CD8-positive, alpha-beta memory T cell (primary cell): ENCODE data around the gene CPD. TPM values are rescaled to one million over a fixed set of nuclear protein-coding genes. Genes with fewer than 3 reads are reported as not detected.

Experiments used
- CTCF ChIA-PET: fragments of 350-600 bp; sonication (Branson Sonifier 250); formaldehyde crosslinking; loops from one replicate; lab custom pipeline; 2021; ENCODE audit warnings: antibody characterized with exemption; lab: Charles Lee
- POLR2A ChIA-PET: fragments of 350-600 bp; sonication (Branson Sonifier 250); formaldehyde crosslinking; loops from one replicate; lab custom pipeline; 2021; ENCODE audit warnings: antibody characterized with exemption; lab: Charles Lee
- DNase-seq, 5 donors: peaks; one replicate each; pipeline versions ENCODE4 v3.0.0 to v3.0.0-alpha.2; 2020 to 2022; ENCODE audit warnings: mixed read lengths in 1 of 5
- H3K27ac ChIP-seq: one replicate; pipeline ENCODE4 v1.7.0; 2013; ENCODE audit warnings: low read depth, mild to moderate bottlenecking, low read length, moderate library complexity
- H3K27me3 ChIP-seq: 2 replicates; pipeline ENCODE4 v1.7.0; 2013; ENCODE audit warnings: low read length, mild to moderate bottlenecking; ENCODE audit not compliant: insufficient read depth, poor library complexity, severe bottlenecking
- H3K36me3 ChIP-seq: 2 replicates; pipeline ENCODE4 v1.7.0; 2013; ENCODE audit warnings: mild to moderate bottlenecking, low read length, moderate library complexity; ENCODE audit not compliant: insufficient read depth
- H3K4me1 ChIP-seq: 2 replicates; pipeline ENCODE4 v1.7.0; 2013; ENCODE audit warnings: mild to moderate bottlenecking, low read length, moderate library complexity; ENCODE audit not compliant: insufficient read depth
- H3K4me3 ChIP-seq: 2 replicates; pipeline ENCODE4 v1.7.0; 2013; ENCODE audit warnings: mild to moderate bottlenecking, low read length
- H3K9me3 ChIP-seq: 2 replicates; pipeline ENCODE4 v1.7.0; 2013; ENCODE audit warnings: mild to moderate bottlenecking, low read length
- H3K27ac Mint-ChIP-seq, 8 donors: one replicate each; pipeline ENCODE4 v1.8.0; 2020 to 2021; ENCODE audit warnings: mixed read lengths in 8 of 8, mild to moderate bottlenecking in 6 of 8, inconsistent platforms in 3 of 8, moderate library complexity in 3 of 8
- H3K27me3 Mint-ChIP-seq, 2 donors: one replicate each; pipeline ENCODE4 v1.8.0; 2020 to 2021; ENCODE audit warnings: mixed read lengths in 2 of 2, mild to moderate bottlenecking in 1 of 2, moderate library complexity in 1 of 2
- H3K36me3 Mint-ChIP-seq, 3 donors: one replicate each; pipeline ENCODE4 v1.8.0; 2020 to 2021; ENCODE audit warnings: mixed read lengths in 3 of 3, inconsistent platforms in 1 of 3, mild to moderate bottlenecking in 1 of 3
- H3K4me1 Mint-ChIP-seq, 3 donors: one replicate each; pipeline ENCODE4 v1.8.0; 2020 to 2021; ENCODE audit warnings: mixed read lengths in 3 of 3, inconsistent platforms in 1 of 3, mild to moderate bottlenecking in 1 of 3
- H3K4me3 Mint-ChIP-seq, 7 donors: one replicate each; pipeline ENCODE4 v1.8.0; 2020 to 2021; ENCODE audit warnings: mixed read lengths in 7 of 7, mild to moderate bottlenecking in 6 of 7, moderate library complexity in 4 of 7, inconsistent platforms in 2 of 7
- H3K9me3 Mint-ChIP-seq, 5 donors: one replicate each; pipeline ENCODE4 v1.8.0; 2020 to 2022; ENCODE audit warnings: mixed read lengths in 5 of 5, mild to moderate bottlenecking in 3 of 5, moderate library complexity in 2 of 5, inconsistent platforms in 1 of 5
- polyA plus RNA-seq: library from polyadenylated mRNA; unstranded; fragments of 300-500 nt; fragmentation: Illumina TruSeq; gene quantifications from one replicate; pipeline ENCODE4 v1.2.3, GENCODE V29; 2021
- total RNA-seq, 2 experiments: library from RNA; stranded (reverse); gene quantifications; one replicate each; pipeline ENCODE4 v1.2.3, GENCODE V29; 2021

CPD gene
- total and polyA plus RNA-seq, 3 experiments from 2014 or later = 17.3 to 26.7 (median 22.8) TPM

GRCh38 chr17:30493780-30494179 lies 115.1 kb downstream of the CPD start:
- Mint-ChIP-seq H3K27me3 (no peaks in the 10 kb centered on the region), H3K36me3 (peaks cover 3 to 86% (median 32%) of the 10 kb centered on the region in 3 donors), H3K27ac (no peak overlapping the region), H3K4me3 (no peak overlapping the region), H3K9me3 (no peaks in the 10 kb centered on the region), H3K4me1 (peaks cover 10 to 28% (median 11%) of the 10 kb centered on the region in 3 donors)
- H3K4me3 ChIP-seq = no peak overlapping the region
- ChIA-PET CTCF (interaction anchor here (1.7 kb wide), 1 partner anchor 16 kb away, joined by 4 read pairs; the partner anchor contains the start of gene GOSR1), POLR2A (no interaction called here)
- no peaks in the 10 kb centered on the region for H3K27me3 ChIP-seq
- no peaks in the 10 kb centered on the region for H3K9me3 ChIP-seq
- no peak overlapping the region for H3K27ac ChIP-seq
- H3K4me1 ChIP-seq = no peaks in the 10 kb centered on the region
- H3K36me3 ChIP-seq = peaks cover 60% of the 10 kb centered on the region
- no peak for DNase-seq

- CTCF ChIA-PET = no interaction called here
- POLR2A ChIA-PET = no interaction called here
Observed at GRCh38 chr17:30495586-30495985, 116.9 kb downstream of the CPD start.

GRCh38 chr17:30503558-30503957 lies 124.8 kb downstream of the CPD start:
- H3K4me3 ChIP-seq = no peak overlapping the region
- Mint-ChIP-seq H3K27me3 (no peaks in the 10 kb centered on the region), H3K9me3 (no peaks in the 10 kb centered on the region), H3K4me1 (peaks cover 20 to 47% (median 34%) of the 10 kb centered on the region in 3 donors), H3K36me3 (peaks cover 0 to 79% (median 14%) of the 10 kb centered on the region in 3 donors), H3K4me3 (no peak overlapping the region), H3K27ac (no peak overlapping the region)
- no peaks in the 10 kb centered on the region for H3K9me3 ChIP-seq
- no peak overlapping the region for H3K27ac ChIP-seq
- DNase-seq = no peak
- ChIA-PET CTCF (no interaction called here), POLR2A (no interaction called here)
- H3K36me3 ChIP-seq = peaks cover 9% of the 10 kb centered on the region
- no peaks in the 10 kb centered on the region for H3K4me1 ChIP-seq
- no peaks in the 10 kb centered on the region for H3K27me3 ChIP-seq

More at GRCh38 chr17:30495586-30495985, 116.9 kb downstream of the CPD start:
- Histone ChIP-seq H3K27me3 (no peaks in the 10 kb centered on the region), H3K4me1 (no peaks in the 10 kb centered on the region), H3K36me3 (peaks cover 42% of the 10 kb centered on the region), H3K9me3 (no peaks in the 10 kb centered on the region), H3K27ac (no peak overlapping the region), H3K4me3 (no peak overlapping the region)
- H3K9me3 Mint-ChIP-seq = no peaks in the 10 kb centered on the region
- H3K4me1 Mint-ChIP-seq = peaks cover 18 to 39% (median 22%) of the 10 kb centered on the region in 3 donors
- H3K27ac Mint-ChIP-seq = peak overlapping the region in 3 of 8 donors; percentile 30 to 84 (median 43)
- no peak for DNase-seq
- H3K27me3 Mint-ChIP-seq = no peaks in the 10 kb centered on the region
- no peak overlapping the region for H3K4me3 Mint-ChIP-seq
- peaks cover 3 to 82% (median 30%) of the 10 kb centered on the region in 3 donors for H3K36me3 Mint-ChIP-seq

GRCh38 chr17:30505868-30506417 lies 127.2 kb downstream of the CPD start:
- H3K9me3 ChIP-seq = no peaks in the 10 kb centered on the region
- H3K4me3 ChIP-seq = no peak overlapping the region
- peaks cover 9% of the 10 kb centered on the region for H3K36me3 ChIP-seq
- DNase-seq = no peak
- POLR2A ChIA-PET = no interaction called here
- no peaks in the 10 kb centered on the region for H3K27me3 ChIP-seq
- Mint-ChIP-seq H3K4me1 (peaks cover 12 to 30% (median 23%) of the 10 kb centered on the region in 3 donors), H3K27me3 (no peaks in the 10 kb centered on the region), H3K36me3 (peaks cover 0 to 65% (median 13%) of the 10 kb centered on the region in 3 donors), H3K27ac (peak overlapping the region in 6 of 8 donors; percentile 2 to 60 (median 36)), H3K4me3 (peak overlapping the region in 2 of 7 donors; percentile 29 to 37), H3K9me3 (no peaks in the 10 kb centered on the region)
- no peak overlapping the region for H3K27ac ChIP-seq
- CTCF ChIA-PET = no interaction called here
- H3K4me1 ChIP-seq = no peaks in the 10 kb centered on the region

- peaks cover 0 to 62% (median 10%) of the 10 kb centered on the region in 3 donors for H3K36me3 Mint-ChIP-seq
- ChIA-PET POLR2A (no interaction called here), CTCF (interaction anchor here (1.3 kb wide), 1 partner anchor 24 kb away, joined by 3 read pairs; no protein-coding TSS in a partner anchor)
- Histone ChIP-seq H3K27ac (no peak overlapping the region), H3K36me3 (peaks cover 9% of the 10 kb centered on the region), H3K9me3 (no peaks in the 10 kb centered on the region), H3K4me1 (no peaks in the 10 kb centered on the region), H3K27me3 (no peaks in the 10 kb centered on the region), H3K4me3 (no peak overlapping the region)
- H3K9me3 Mint-ChIP-seq = no peaks in the 10 kb centered on the region
- H3K27ac Mint-ChIP-seq = peak overlapping the region in 6 of 8 donors; percentile 2 to 57 (median 36)
- peaks cover 9 to 30% (median 24%) of the 10 kb centered on the region in 3 donors for H3K4me1 Mint-ChIP-seq
- H3K4me3 Mint-ChIP-seq = peak overlapping the region in 2 of 7 donors; percentile 29 to 37
- DNase-seq = no peak
- H3K27me3 Mint-ChIP-seq = no peaks in the 10 kb centered on the region
Observed at GRCh38 chr17:30506481-30506880, 127.8 kb downstream of the CPD start.

- Histone ChIP-seq H3K9me3 (no peaks in the 10 kb centered on the region), H3K4me3 (no peak overlapping the region), H3K36me3 (peaks cover 14% of the 10 kb centered on the region), H3K4me1 (no peaks in the 10 kb centered on the region), H3K27me3 (no peaks in the 10 kb centered on the region), H3K27ac (no peak overlapping the region)
- H3K36me3 Mint-ChIP-seq = peaks cover 0 to 60% (median 13%) of the 10 kb centered on the region in 3 donors
- no peak for DNase-seq
- no peak overlapping the region for H3K27ac Mint-ChIP-seq
- H3K9me3 Mint-ChIP-seq = no peaks in the 10 kb centered on the region
- no peaks in the 10 kb centered on the region for H3K27me3 Mint-ChIP-seq
- no peak overlapping the region for H3K4me3 Mint-ChIP-seq
- POLR2A ChIA-PET = no interaction called here
- CTCF ChIA-PET = no interaction called here
- peaks cover 14 to 21% (median 17%) of the 10 kb centered on the region in 3 donors for H3K4me1 Mint-ChIP-seq
Observed at GRCh38 chr17:30513346-30513745, 134.6 kb downstream of the CPD start.

GRCh38 chr17:30514895-30515596 lies 136.3 kb downstream of the CPD start:
- H3K27ac Mint-ChIP-seq = peak overlapping the region in 3 of 8 donors; percentile 17 to 85 (median 45)
- no peak for DNase-seq
- H3K9me3 ChIP-seq = no peaks in the 10 kb centered on the region
- H3K27me3 Mint-ChIP-seq = no peaks in the 10 kb centered on the region
- no peaks in the 10 kb centered on the region for H3K27me3 ChIP-seq
- peaks cover 6 to 69% (median 16%) of the 10 kb centered on the region in 3 donors for H3K36me3 Mint-ChIP-seq
- H3K4me1 Mint-ChIP-seq = peaks cover 16 to 26% (median 17%) of the 10 kb centered on the region in 3 donors
- H3K27ac ChIP-seq = no peak overlapping the region
- no peak overlapping the region for H3K4me3 Mint-ChIP-seq
- H3K4me1 ChIP-seq = no peaks in the 10 kb centered on the region
- ChIA-PET POLR2A (no interaction called here), CTCF (no interaction called here)
- peaks cover 14% of the 10 kb centered on the region for H3K36me3 ChIP-seq
- no peak overlapping the region for H3K4me3 ChIP-seq
- no peaks in the 10 kb centered on the region for H3K9me3 Mint-ChIP-seq

- Mint-ChIP-seq H3K9me3 (no peaks in the 10 kb centered on the region), H3K27me3 (no peaks in the 10 kb centered on the region), H3K27ac (peak overlapping the region in 1 of 8 donors; percentile 29), H3K4me1 (peaks cover 13 to 17% (median 16%) of the 10 kb centered on the region in 3 donors), H3K4me3 (no peak overlapping the region), H3K36me3 (peaks cover 6 to 81% (median 32%) of the 10 kb centered on the region in 3 donors)
- ChIA-PET POLR2A (no interaction called here), CTCF (no interaction called here)
- Histone ChIP-seq H3K27ac (no peak overlapping the region), H3K4me1 (no peaks in the 10 kb centered on the region), H3K9me3 (no peaks in the 10 kb centered on the region), H3K4me3 (no peak overlapping the region), H3K36me3 (peaks cover 31% of the 10 kb centered on the region), H3K27me3 (no peaks in the 10 kb centered on the region)
- DNase-seq = no peak
Observed at GRCh38 chr17:30517786-30518185, 139.1 kb downstream of the CPD start.
